Suprapubic skin (tissue), 4 donors: ENCODE results near the gene CUL7.

Experiments
- CTCF ChIP-seq, 2 donors: fragments of 200-600 bp in 1 of 2; fragments of 450-650 bp in 1 of 2; sonication (generic) in 1 of 2; IDR thresholded peaks; one replicate each; pipeline ENCODE4 v1.5.1; 2016 to 2019; ENCODE audit warnings: antibody characterized with exemption in 2 of 2, mild to moderate bottlenecking in 1 of 2, moderate library complexity in 1 of 2
- EP300 ChIP-seq: sonication (generic); formaldehyde crosslinking; IDR thresholded peaks from one replicate; pipeline ENCODE4 v1.6.1; 2017; ENCODE audit warnings: antibody characterized with exemption
- POLR2A ChIP-seq, 2 donors: fragments of 450-650 bp; IDR thresholded peaks; one replicate each; pipeline ENCODE4 v1.6.1; 2017; ENCODE audit warnings: antibody characterized with exemption in 2 of 2, mild to moderate bottlenecking in 2 of 2, moderate library complexity in 2 of 2
- POLR2AphosphoS5 ChIP-seq, 3 donors: sonication (generic); formaldehyde crosslinking; IDR thresholded peaks; one replicate each; pipeline ENCODE4 v1.6.1; 2017; ENCODE audit warnings: antibody characterized with exemption in 3 of 3

- TF ChIP-seq CTCF (IDR thresholded peaks at IDR 0.05): no peak
- no peak for TF ChIP-seq POLR2AphosphoS5 (IDR thresholded peaks at IDR 0.05)
- TF ChIP-seq POLR2A (IDR thresholded peaks at IDR 0.05): no peak
- no peak for TF ChIP-seq EP300
These were observed 36.9 kb upstream of the CUL7 start for GRCh38 chr6:43090559-43090956.
